Fibroblast of mammary gland (primary cell): ENCODE measurements around the gene RPL27A.
A peak's percentile ranks its signal among the peaks of the same experiment; 100 is the strongest.

Experiments
- DNase-seq: peaks from one replicate; pipeline ENCODE4 v3.0.0-alpha.2; 2010; ENCODE audit warnings: low read depth
- H3K4me3 ChIP-seq: 2 replicates; pipeline ENCODE4 v1.5.1; 2011; ENCODE audit warnings: low read depth, mild to moderate bottlenecking, low read length, moderate library complexity; ENCODE audit not compliant: control insufficient read depth
- CTCF ChIP-seq: conservative IDR thresholded peaks from 2 replicates; pipeline ENCODE4 v1.5.1; 2011; ENCODE audit warnings: low read depth, low read length, inconsistent platforms; ENCODE audit not compliant: control insufficient read depth, insufficient read depth

Gene RPL27A

DNA sequence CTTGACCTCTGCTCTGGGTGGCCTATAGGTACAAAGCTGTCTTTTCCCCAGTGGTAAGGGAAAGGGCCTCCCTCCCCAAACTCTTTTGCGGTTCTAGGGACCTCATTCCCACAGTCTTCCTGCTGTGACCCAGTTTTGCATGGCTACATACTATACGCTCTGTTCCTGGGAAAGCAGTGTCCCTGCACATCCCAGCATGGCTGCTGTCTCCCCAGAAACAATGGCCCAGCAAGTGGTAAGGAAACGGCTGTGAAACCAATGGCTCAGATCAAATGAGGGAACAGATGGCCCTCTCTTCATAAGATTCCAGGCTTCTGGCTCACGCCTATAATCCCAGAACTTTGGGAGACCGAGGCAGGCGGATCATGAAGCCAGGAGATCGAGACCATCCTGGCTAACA is 41.1 kb downstream of the RPL27A start:
- DNase-seq = no peak
- no peak for TF ChIP-seq CTCF
- no peak overlapping the region for H3K4me3 ChIP-seq

DNA sequence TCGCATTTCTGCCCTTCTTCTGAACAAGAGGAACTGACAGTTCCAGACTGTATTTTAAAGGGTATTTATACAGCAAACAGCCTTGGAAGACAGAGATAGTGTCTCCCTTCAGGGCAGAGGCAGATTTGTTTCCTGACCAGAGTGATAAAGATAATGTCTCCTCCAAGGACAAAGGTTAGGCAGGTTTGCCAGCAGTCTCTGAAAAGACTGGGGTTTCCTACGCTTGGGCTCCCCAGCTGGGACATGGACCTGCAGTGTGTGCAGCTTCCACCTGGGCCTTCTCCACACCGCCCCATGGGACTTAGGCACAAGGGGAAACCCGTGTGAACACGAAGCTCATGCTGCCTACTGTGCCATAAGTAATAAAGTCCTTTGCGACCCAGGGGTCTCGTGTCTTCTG is 42.1 kb downstream of the RPL27A start:
- DNase-seq = no peak
- no peak for TF ChIP-seq CTCF
- no peak overlapping the region for H3K4me3 ChIP-seq

- DNase-seq = no peak
- no peak for TF ChIP-seq CTCF
- H3K4me3 ChIP-seq = no peak overlapping the region
Observed at GRCh38 chr11:8726395-8726794, 43.8 kb downstream of the RPL27A start.

DNA sequence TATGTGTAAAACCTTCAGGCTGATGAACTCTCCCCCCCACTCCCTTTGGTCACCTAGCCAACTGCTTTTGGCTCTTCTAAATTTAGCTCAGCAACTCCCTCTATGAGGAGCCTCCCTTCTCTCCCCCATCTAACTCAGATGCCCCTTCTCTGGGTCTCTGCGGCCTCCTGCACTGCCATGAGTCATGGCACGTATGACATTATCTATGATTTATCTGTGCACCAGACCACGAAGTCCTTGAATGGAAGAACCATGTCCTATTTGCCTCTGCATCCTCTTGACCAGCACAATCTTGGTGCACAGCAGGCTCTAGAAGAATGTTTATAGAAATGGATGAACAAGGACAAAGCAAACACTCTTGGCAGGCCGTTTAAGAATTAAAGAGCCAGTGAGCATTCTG is 46.0 kb downstream of the RPL27A start:
- peak; percentile 51 for DNase-seq
- TF ChIP-seq CTCF = no peak

GRCh38 chr11:8729067-8729466 is 46.5 kb downstream of the RPL27A start:
- no peak for TF ChIP-seq CTCF
- no peak for DNase-seq
- H3K4me3 ChIP-seq = no peak overlapping the region

More for the DNA sequence above, 46.0 kb downstream of the RPL27A start:
- H3K4me3 ChIP-seq = no peak overlapping the region

DNA sequence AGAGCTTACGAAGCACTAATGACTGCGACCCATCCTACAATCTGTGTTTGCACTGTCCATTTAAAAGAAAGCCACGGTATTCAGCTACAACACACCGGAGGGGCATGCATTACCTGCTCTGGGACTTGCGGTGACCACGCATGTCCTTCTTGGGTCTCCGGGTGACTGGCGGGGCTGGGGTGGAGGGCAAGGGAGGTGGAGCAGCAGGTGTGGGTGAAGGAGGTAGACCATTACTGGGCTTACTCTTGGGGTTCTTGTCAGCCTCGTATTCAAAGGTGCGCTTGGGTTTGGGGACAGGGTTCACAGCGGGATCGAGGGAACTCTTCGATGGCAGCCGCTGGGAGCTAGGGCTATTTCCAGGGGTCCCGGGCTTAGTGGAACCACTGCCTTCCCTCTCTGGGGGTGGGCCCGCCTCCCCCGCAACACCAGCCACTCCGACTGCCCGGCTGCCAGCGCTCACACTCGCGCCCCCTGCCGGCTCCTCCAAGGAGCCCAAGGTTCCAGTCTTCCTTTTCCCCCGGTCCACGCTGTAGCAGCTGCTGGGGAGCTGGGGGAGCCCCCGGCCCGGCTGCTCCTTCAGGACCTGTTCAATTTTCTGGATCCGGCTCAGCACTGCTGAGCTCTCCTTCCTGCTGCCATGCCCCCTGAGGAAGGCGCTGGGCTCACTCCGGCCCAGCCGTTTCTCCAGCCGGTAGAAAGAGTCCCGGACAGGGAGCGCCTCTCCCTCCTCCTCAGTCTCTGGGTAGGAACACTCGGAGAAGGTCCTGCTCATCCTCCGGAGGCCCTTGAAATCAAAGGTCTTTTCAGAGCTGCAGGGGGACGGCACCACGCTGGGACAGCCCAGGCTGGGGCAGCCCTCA is 47.5 kb downstream of the RPL27A start:
- no peak for TF ChIP-seq CTCF
- H3K4me3 ChIP-seq = no peak overlapping the region
- DNase-seq = no peak
